K562 (cell line): ENCODE data around the gene PLCB4. TPM values are rescaled to one million over a fixed set of nuclear protein-coding genes. Genes with fewer than 3 reads are reported as not detected.

Experiments
- CCNT2 ChIP-seq: IDR thresholded peaks from 2 replicates; pipeline ENCODE4 v1.6.1; 2011; ENCODE audit warnings: borderline replicate concordance, low read depth, mild to moderate bottlenecking, moderate library complexity, mixed read lengths, low read length; ENCODE audit not compliant: insufficient read length; ENCODE audit errors: extremely low read depth
- CEBPG ChIP-seq, 3 experiments: fragments of 200-800 bp in 1 of 3; sonication (Bioruptor generic) in 1 of 3; sonication (generic) in 1 of 3; formaldehyde crosslinking in 1 of 3; IDR thresholded peaks in 2 of 3; conservative IDR thresholded peaks in 1 of 3; 2 replicates each; pipeline versions ENCODE4 v1.6.1 to v1.8.0; 2016 to 2022; ENCODE audit warnings: missing compliant biosample characterization in 2 of 3, missing genetic modification characterization in 2 of 3, mild to moderate bottlenecking in 1 of 3, missing genetic modification reagents in 1 of 3
- EHMT2 ChIP-seq: fragments of 450-650 bp; IDR thresholded peaks from 2 replicates; pipeline ENCODE4 v1.6.1; 2018; ENCODE audit warnings: antibody characterized with exemption
- FOXO4 ChIP-seq: fragments of 450-650 bp; formaldehyde crosslinking; IDR thresholded peaks from 2 replicates; pipeline ENCODE4 v1.4.0; 2020; ENCODE audit warnings: mild to moderate bottlenecking, moderate library complexity
- KLF16 ChIP-seq: IDR thresholded peaks from 2 replicates; pipeline ENCODE4 v1.6.1; 2016; ENCODE audit warnings: antibody characterized with exemption
- NFE2 ChIP-seq: IDR thresholded peaks from 2 replicates; pipeline ENCODE4 v1.6.1; 2014; ENCODE audit warnings: antibody characterized with exemption, low read depth
- ZKSCAN8 ChIP-seq: fragments of 200-800 bp; sonication (Bioruptor generic); IDR thresholded peaks from 2 replicates; pipeline ENCODE4 v1.6.1; 2016; ENCODE audit warnings: missing genetic modification characterization, missing compliant biosample characterization
- ZNF583 ChIP-seq: fragments of 250-450 bp; sonication (Bioruptor Pico); IDR thresholded peaks from 2 replicates; pipeline ENCODE4 v1.4.0; 2020
- ZNF592 ChIP-seq: fragments of 450-650 bp; IDR thresholded peaks from 2 replicates; pipeline ENCODE4 v1.6.1; 2017; ENCODE audit warnings: antibody characterized with exemption, mild to moderate bottlenecking
- ZNF695 ChIP-seq: fragments of 450-650 bp; formaldehyde crosslinking; IDR thresholded peaks from 2 replicates; pipeline ENCODE4 v1.4.0; 2020; ENCODE audit warnings: mild to moderate bottlenecking, moderate library complexity
- polyA plus RNA-seq, 8 experiments: library from polyadenylated mRNA; depleted of rRNA in 4 of 8; stranded (reverse) in 5 of 8; unstranded in 3 of 8; fragments of >200 nt; fragmentation: Nextera tagmentation in 2 of 8; fragmentation: Illumina TruSeq in 1 of 8; extraction: Ambion mirVana in 2 of 8; extraction: Trizol in 1 of 8; gene quantifications; 2 replicates each; pipeline versions ENCODE4 v1.2.1 to v1.2.3, GENCODE V29; 2011 to 2014; ENCODE audit warnings: inconsistent platforms in 1 of 8, missing spikeins in 1 of 8
- total RNA-seq, 7 experiments: library from RNA; depleted of rRNA in 6 of 7; stranded (reverse); fragments of >200 nt in 6 of 7; fragmentation: Illumina TruSeq in 2 of 7; extraction: Trizol in 2 of 7; gene quantifications; 2 replicates each; pipeline versions ENCODE4 v1.2.1 to v1.2.3, GENCODE V29; 2011 to 2021; ENCODE audit warnings: low replicate concordance in 1 of 7
- TF ChIP-seq, protein P1 (sequence below): sonication (generic); formaldehyde crosslinking; IDR thresholded peaks from 2 replicates; pipeline ENCODE4 v1.8.0; 2023; ENCODE audit warnings: mild to moderate bottlenecking, missing genetic modification reagents
- TF ChIP-seq, protein P2 (sequence below): fragments of 450-650 bp; conservative IDR thresholded peaks from 2 replicates; pipeline ENCODE4 v1.6.1; 2016; ENCODE audit warnings: missing genetic modification characterization, low read depth, mild to moderate bottlenecking, control low read depth, missing compliant biosample characterization

The PLCB4 gene
- total and polyA plus RNA-seq, 9 of the 15 experiments (the other 6 are each of a cell fraction or from before 2014, with no cell fraction given), result 0.20 to 2.9 (median 0.52) TPM

DNA sequence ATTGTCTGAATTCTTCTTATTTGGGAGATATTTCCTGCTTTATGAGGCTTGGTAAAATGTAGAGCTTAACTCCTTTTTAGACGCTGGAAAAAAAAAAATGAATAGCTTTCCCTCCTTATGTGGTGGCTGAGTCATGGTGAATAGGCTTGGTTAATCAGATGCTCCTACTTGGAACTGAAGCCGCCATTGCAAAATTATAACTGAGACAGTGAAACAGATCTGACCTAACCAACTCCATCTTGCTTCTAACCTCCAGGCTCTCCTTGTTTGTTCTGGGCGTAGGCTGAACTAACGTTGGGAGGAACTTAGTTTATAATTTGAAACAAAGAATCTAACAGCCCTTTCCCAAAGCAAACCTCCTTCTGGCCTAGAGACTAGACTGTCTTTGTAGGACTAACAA lies 43.2 kb upstream of the PLCB4 start (continued):
- TF ChIP-seq, protein P1, sequence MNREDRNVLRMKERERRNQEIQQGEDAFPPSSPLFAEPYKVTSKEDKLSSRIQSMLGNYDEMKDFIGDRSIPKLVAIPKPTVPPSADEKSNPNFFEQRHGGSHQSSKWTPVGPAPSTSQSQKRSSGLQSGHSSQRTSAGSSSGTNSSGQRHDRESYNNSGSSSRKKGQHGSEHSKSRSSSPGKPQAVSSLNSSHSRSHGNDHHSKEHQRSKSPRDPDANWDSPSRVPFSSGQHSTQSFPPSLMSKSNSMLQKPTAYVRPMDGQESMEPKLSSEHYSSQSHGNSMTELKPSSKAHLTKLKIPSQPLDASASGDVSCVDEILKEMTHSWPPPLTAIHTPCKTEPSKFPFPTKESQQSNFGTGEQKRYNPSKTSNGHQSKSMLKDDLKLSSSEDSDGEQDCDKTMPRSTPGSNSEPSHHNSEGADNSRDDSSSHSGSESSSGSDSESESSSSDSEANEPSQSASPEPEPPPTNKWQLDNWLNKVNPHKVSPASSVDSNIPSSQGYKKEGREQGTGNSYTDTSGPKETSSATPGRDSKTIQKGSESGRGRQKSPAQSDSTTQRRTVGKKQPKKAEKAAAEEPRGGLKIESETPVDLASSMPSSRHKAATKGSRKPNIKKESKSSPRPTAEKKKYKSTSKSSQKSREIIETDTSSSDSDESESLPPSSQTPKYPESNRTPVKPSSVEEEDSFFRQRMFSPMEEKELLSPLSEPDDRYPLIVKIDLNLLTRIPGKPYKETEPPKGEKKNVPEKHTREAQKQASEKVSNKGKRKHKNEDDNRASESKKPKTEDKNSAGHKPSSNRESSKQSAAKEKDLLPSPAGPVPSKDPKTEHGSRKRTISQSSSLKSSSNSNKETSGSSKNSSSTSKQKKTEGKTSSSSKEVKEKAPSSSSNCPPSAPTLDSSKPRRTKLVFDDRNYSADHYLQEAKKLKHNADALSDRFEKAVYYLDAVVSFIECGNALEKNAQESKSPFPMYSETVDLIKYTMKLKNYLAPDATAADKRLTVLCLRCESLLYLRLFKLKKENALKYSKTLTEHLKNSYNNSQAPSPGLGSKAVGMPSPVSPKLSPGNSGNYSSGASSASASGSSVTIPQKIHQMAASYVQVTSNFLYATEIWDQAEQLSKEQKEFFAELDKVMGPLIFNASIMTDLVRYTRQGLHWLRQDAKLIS (CRISPR knock-in tag), result no peak
- TF ChIP-seq KLF16 (no peak), ZKSCAN8 (CRISPR knock-in tag) (peak; percentile 77; the same call in 1 of the 2 replicates), NFE2 (peak; percentile 56), ZNF583 (CRISPR knock-in tag) (peak; percentile 97), ZNF592 (peak; percentile 99), CEBPG (CRISPR knock-in tag; IDR thresholded peaks at IDR 0.05) (no peak), CEBPG (tag; conservative IDR thresholded peaks at IDR 0.05 in 1 of 2, IDR thresholded peaks at IDR 0.05 in 1 of 2) (0 out of 4 replicates have a peak, but pooled peaks of 1 of the 2 experiments have one; percentile 11), FOXO4 (peak; percentile 88; the same call in 1 of the 2 replicates), ZNF695 (0 out of 2 replicates have a peak, but pooled peaks have one; percentile 40), EHMT2 (peak; percentile 65; the same call in 1 of the 2 replicates), CCNT2 (no peak)
- TF ChIP-seq, protein P2, sequence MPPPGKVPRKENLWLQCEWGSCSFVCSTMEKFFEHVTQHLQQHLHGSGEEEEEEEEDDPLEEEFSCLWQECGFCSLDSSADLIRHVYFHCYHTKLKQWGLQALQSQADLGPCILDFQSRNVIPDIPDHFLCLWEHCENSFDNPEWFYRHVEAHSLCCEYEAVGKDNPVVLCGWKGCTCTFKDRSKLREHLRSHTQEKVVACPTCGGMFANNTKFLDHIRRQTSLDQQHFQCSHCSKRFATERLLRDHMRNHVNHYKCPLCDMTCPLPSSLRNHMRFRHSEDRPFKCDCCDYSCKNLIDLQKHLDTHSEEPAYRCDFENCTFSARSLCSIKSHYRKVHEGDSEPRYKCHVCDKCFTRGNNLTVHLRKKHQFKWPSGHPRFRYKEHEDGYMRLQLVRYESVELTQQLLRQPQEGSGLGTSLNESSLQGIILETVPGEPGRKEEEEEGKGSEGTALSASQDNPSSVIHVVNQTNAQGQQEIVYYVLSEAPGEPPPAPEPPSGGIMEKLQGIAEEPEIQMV (tag), result peak; percentile 76
